ENCODE measurements around the gene ADARB2. TPM values are rescaled to one million over a fixed set of nuclear protein-coding genes. Genes with fewer than 3 reads are reported as not detected.

ADARB2 gene
- total and polyA plus RNA-seq, 8 donors = 0.41 to 0.92 (median 0.76) TPM

- Histone ChIP-seq H3K9me3 (no peaks in the 10 kb centered on the region), H3K4me1 (no peaks in the 10 kb centered on the region), H3K27ac (no peak overlapping the region), H3K27me3 (peaks cover 19 to 69% of the 10 kb centered on the region in 2 donors), H3K36me3 (no peaks in the 10 kb centered on the region), H3K4me3 (no peak overlapping the region)
- intact Hi-C loops (cut with DNase I) = no loop called here
- no peak for TF ChIP-seq CTCF (IDR thresholded peaks at IDR 0.05)
- no peak for DNase-seq
- no peak for ATAC-seq
Observed at GRCh38 chr10:1365540-1366321, 371.6 kb downstream of the ADARB2 start.

- no peak for ATAC-seq
- Histone ChIP-seq H3K9me3 (no peaks in the 10 kb centered on the region), H3K27me3 (peaks cover 19 to 78% of the 10 kb centered on the region in 2 donors), H3K36me3 (no peaks in the 10 kb centered on the region), H3K4me1 (no peaks in the 10 kb centered on the region), H3K27ac (no peak overlapping the region), H3K4me3 (no peak overlapping the region)
- no peak for TF ChIP-seq CTCF (IDR thresholded peaks at IDR 0.05)
- DNase-seq = no peak
- intact Hi-C loops (cut with DNase I) = no loop called here
Observed at GRCh38 chr10:1364151-1364910, 373.0 kb downstream of the ADARB2 start.

- intact Hi-C loops (cut with DNase I) = no loop called here
- Histone ChIP-seq H3K4me1 (no peaks in the 10 kb centered on the region), H3K9me3 (no peaks in the 10 kb centered on the region), H3K36me3 (no peaks in the 10 kb centered on the region), H3K27me3 (peaks cover 19 to 76% of the 10 kb centered on the region in 2 donors), H3K4me3 (no peak overlapping the region), H3K27ac (no peak overlapping the region)
- ATAC-seq (no peak), DNase-seq (no peak)
- TF ChIP-seq CTCF (IDR thresholded peaks at IDR 0.05) = no peak
Observed at GRCh38 chr10:1363446-1364121, 373.7 kb downstream of the ADARB2 start.

GRCh38 chr10:1362589-1363445 lies 374.5 kb downstream of the ADARB2 start:
- Histone ChIP-seq H3K4me1 (no peaks in the 10 kb centered on the region), H3K9me3 (no peaks in the 10 kb centered on the region), H3K27me3 (peaks cover 19 to 74% of the 10 kb centered on the region in 2 donors), H3K4me3 (no peak overlapping the region), H3K36me3 (no peaks in the 10 kb centered on the region), H3K27ac (no peak overlapping the region)
- intact Hi-C loops (cut with DNase I) = no loop called here
- DNase-seq = no peak
- no peak for ATAC-seq
- TF ChIP-seq CTCF (IDR thresholded peaks at IDR 0.05) = no peak
